ENCODE measurements around the gene NLRC3.

Gene NLRC3

GRCh38 chr16:3599922-3600321 lies 22.7 kb upstream of the NLRC3 start:
- Histone ChIP-seq H2AFZ (ENCODE audit: low read depth, low read length, severe bottlenecking) (no peak overlapping the region), H3K79me2 (ENCODE audit: insufficient read depth, low read length) (no peaks in the 10 kb centered on the region), H3K9me2 (replicated peaks; ENCODE audit: insufficient read depth, low read length) (no peaks in the 10 kb centered on the region), H3K4me2 (ENCODE audit: low read depth, low read length, poor library complexity, severe bottlenecking) (no peak overlapping the region), H3K27ac (ENCODE audit: low read depth, low read length) (no peak overlapping the region), H3F3A (ENCODE audit: insufficient read depth) (no peaks in the 10 kb centered on the region), H3K9ac (ENCODE audit: low read length) (no peak overlapping the region), H4K20me1 (ENCODE audit: low read depth, low read length) (no peaks in the 10 kb centered on the region), H3K4me3 (ENCODE audit: insufficient read depth, low read length, poor library complexity, severe bottlenecking) (no peak overlapping the region), H3K9me3 (ENCODE audit: insufficient read depth, low read length) (peaks cover 4% of the 10 kb centered on the region; the same call in 1 of the 2 replicates), H3K36me3 (ENCODE audit: low read length) (peaks cover 21% of the 10 kb centered on the region), H3K27me3 (ENCODE audit: low read length) (no peaks in the 10 kb centered on the region)
- no peak for TF ChIP-seq EZH2phosphoT487 (conservative IDR thresholded peaks at IDR 0.05; ENCODE audit: low read length)
- TF ChIP-seq, protein P1, sequence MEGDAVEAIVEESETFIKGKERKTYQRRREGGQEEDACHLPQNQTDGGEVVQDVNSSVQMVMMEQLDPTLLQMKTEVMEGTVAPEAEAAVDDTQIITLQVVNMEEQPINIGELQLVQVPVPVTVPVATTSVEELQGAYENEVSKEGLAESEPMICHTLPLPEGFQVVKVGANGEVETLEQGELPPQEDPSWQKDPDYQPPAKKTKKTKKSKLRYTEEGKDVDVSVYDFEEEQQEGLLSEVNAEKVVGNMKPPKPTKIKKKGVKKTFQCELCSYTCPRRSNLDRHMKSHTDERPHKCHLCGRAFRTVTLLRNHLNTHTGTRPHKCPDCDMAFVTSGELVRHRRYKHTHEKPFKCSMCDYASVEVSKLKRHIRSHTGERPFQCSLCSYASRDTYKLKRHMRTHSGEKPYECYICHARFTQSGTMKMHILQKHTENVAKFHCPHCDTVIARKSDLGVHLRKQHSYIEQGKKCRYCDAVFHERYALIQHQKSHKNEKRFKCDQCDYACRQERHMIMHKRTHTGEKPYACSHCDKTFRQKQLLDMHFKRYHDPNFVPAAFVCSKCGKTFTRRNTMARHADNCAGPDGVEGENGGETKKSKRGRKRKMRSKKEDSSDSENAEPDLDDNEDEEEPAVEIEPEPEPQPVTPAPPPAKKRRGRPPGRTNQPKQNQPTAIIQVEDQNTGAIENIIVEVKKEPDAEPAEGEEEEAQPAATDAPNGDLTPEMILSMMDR (IDR thresholded peaks at IDR 0.05; ENCODE audit: insufficient read depth, low read length, poor library complexity, severe bottlenecking), result no peak

DNA sequence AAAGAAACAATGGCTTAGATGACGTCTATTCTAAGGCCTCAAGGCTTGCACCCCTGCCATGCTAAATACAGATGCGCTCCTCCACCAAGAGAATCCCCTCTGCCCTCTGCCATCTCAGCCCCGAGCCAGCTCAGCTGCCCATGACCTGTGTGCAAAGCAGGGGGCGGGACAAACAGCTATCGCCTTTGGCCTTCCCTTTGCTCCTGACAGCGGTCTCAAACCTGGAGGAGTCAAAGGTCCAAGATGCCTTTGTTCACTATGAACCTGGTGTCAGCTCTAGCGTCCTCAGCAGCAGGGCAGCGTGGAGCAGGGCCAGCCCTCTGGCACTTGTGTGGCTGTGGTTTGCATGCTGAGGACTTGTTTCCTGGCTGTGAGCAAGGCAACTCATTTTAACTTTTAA lies 21.9 kb upstream of the NLRC3 start:
- H3K9me3 ChIP-seq (ENCODE audit: insufficient read depth, low read length), result peaks cover 4% of the 10 kb centered on the region; the same call in 1 of the 2 replicates
- H3K36me3 ChIP-seq (ENCODE audit: low read length), result peaks cover 21% of the 10 kb centered on the region
- H4K20me1 ChIP-seq (ENCODE audit: low read depth, low read length), result no peaks in the 10 kb centered on the region
- no peak overlapping the region for H3K4me3 ChIP-seq (ENCODE audit: insufficient read depth, low read length, poor library complexity, severe bottlenecking)
- no peaks in the 10 kb centered on the region for H3K79me2 ChIP-seq (ENCODE audit: insufficient read depth, low read length)
- H3K9ac ChIP-seq (ENCODE audit: low read length), result no peak overlapping the region
- H3K9me2 ChIP-seq (replicated peaks; ENCODE audit: insufficient read depth, low read length), result no peaks in the 10 kb centered on the region
- H3K27ac ChIP-seq (ENCODE audit: low read depth, low read length), result no peak overlapping the region
- H3K4me2 ChIP-seq (ENCODE audit: low read depth, low read length, poor library complexity, severe bottlenecking), result no peak overlapping the region
- no peaks in the 10 kb centered on the region for H3F3A ChIP-seq (ENCODE audit: insufficient read depth)
- no peaks in the 10 kb centered on the region for H3K27me3 ChIP-seq (ENCODE audit: low read length)
- TF ChIP-seq, protein P1 (IDR thresholded peaks at IDR 0.05; ENCODE audit: insufficient read depth, low read length, poor library complexity, severe bottlenecking), result no peak
- no peak for TF ChIP-seq EZH2phosphoT487 (conservative IDR thresholded peaks at IDR 0.05; ENCODE audit: low read length)
- H2AFZ ChIP-seq (ENCODE audit: low read depth, low read length, severe bottlenecking), result no peak overlapping the region

- Histone ChIP-seq H3K36me3 (ENCODE audit: low read length) (peaks cover 21% of the 10 kb centered on the region), H3K4me3 (ENCODE audit: insufficient read depth, low read length, poor library complexity, severe bottlenecking) (no peak overlapping the region), H4K20me1 (ENCODE audit: low read depth, low read length) (no peaks in the 10 kb centered on the region), H3K9me3 (ENCODE audit: insufficient read depth, low read length) (peaks cover 4% of the 10 kb centered on the region; the same call in 1 of the 2 replicates), H3K79me2 (ENCODE audit: insufficient read depth, low read length) (no peaks in the 10 kb centered on the region), H3K9ac (ENCODE audit: low read length) (no peak overlapping the region), H3F3A (ENCODE audit: insufficient read depth) (no peaks in the 10 kb centered on the region), H2AFZ (ENCODE audit: low read depth, low read length, severe bottlenecking) (no peak overlapping the region), H3K27me3 (ENCODE audit: low read length) (no peaks in the 10 kb centered on the region), H3K27ac (ENCODE audit: low read depth, low read length) (no peak overlapping the region), H3K4me2 (ENCODE audit: low read depth, low read length, poor library complexity, severe bottlenecking) (no peak overlapping the region), H3K9me2 (replicated peaks; ENCODE audit: insufficient read depth, low read length) (no peaks in the 10 kb centered on the region)
- no peak for TF ChIP-seq EZH2phosphoT487 (conservative IDR thresholded peaks at IDR 0.05; ENCODE audit: low read length)
- TF ChIP-seq, protein P1 (IDR thresholded peaks at IDR 0.05; ENCODE audit: insufficient read depth, low read length, poor library complexity, severe bottlenecking), result no peak
Measured at GRCh38 chr16:3598236-3598635, 21.0 kb upstream of the NLRC3 start.
